ENCODE results near the gene KCNMA1.
"Not testable (repeated sequence)": the region's sequence is repeated elsewhere in the genome, so short reads cannot be mapped to it uniquely, and the experiment has no call there.

Gene KCNMA1

GRCh38 chr10:77526868-77527617 lies 110.6 kb downstream of the KCNMA1 start:
- no peak for DNase-seq

- DNase-seq: no peak
Measured at GRCh38 chr10:77524281-77524711, 113.3 kb downstream of the KCNMA1 start.

GRCh38 chr10:77522268-77522809 lies 115.3 kb downstream of the KCNMA1 start:
- DNase-seq: no peak

GRCh38 chr10:77520995-77521394 lies 116.6 kb downstream of the KCNMA1 start:
- DNase-seq: no peak

- no peak for DNase-seq
Measured at GRCh38 chr10:77520290-77520689, 117.3 kb downstream of the KCNMA1 start.

- not testable (repeated sequence) for DNase-seq
Measured at GRCh38 chr10:77519791-77520190, 117.8 kb downstream of the KCNMA1 start.

- DNase-seq: no peak
Measured at GRCh38 chr10:77518910-77519274, 118.7 kb downstream of the KCNMA1 start.

- no peak for DNase-seq
Measured at GRCh38 chr10:77518241-77518909, 119.2 kb downstream of the KCNMA1 start.

- no peak for DNase-seq
Measured at GRCh38 chr10:77516575-77516974, 121.0 kb downstream of the KCNMA1 start.

- no peak for DNase-seq
Measured at GRCh38 chr10:77514870-77515269, 122.7 kb downstream of the KCNMA1 start.

GRCh38 chr10:77513781-77514331 lies 123.8 kb downstream of the KCNMA1 start:
- no peak for DNase-seq

- no peak for DNase-seq
Measured at GRCh38 chr10:77513220-77513619, 124.4 kb downstream of the KCNMA1 start.

GRCh38 chr10:77512219-77512578 lies 125.4 kb downstream of the KCNMA1 start:
- DNase-seq: no peak

GRCh38 chr10:77511498-77512218 lies 126.0 kb downstream of the KCNMA1 start:
- DNase-seq: no peak

- no peak for DNase-seq
Measured at GRCh38 chr10:77510695-77511094, 126.9 kb downstream of the KCNMA1 start.

- DNase-seq: no peak
Measured at GRCh38 chr10:77510294-77510693, 127.3 kb downstream of the KCNMA1 start.

- no peak for DNase-seq
Measured at GRCh38 chr10:77509391-77509790, 128.2 kb downstream of the KCNMA1 start.

GRCh38 chr10:77507291-77507880 lies 130.2 kb downstream of the KCNMA1 start:
- DNase-seq: no peak

GRCh38 chr10:77506517-77507200 lies 130.9 kb downstream of the KCNMA1 start:
- no peak for DNase-seq

GRCh38 chr10:77505431-77506334 lies 131.9 kb downstream of the KCNMA1 start:
- no peak for DNase-seq

- DNase-seq: no peak
Measured at GRCh38 chr10:77504873-77505257, 132.7 kb downstream of the KCNMA1 start.
